Right forelimb (tissue), 1 donor: Measurements from ENCODE around the gene BCL2L11.

ENCODE experiments used
- DNase-seq: peaks from one replicate; pipeline ENCODE4 v3.0.0-alpha.2; 2018

BCL2L11 gene

DNA sequence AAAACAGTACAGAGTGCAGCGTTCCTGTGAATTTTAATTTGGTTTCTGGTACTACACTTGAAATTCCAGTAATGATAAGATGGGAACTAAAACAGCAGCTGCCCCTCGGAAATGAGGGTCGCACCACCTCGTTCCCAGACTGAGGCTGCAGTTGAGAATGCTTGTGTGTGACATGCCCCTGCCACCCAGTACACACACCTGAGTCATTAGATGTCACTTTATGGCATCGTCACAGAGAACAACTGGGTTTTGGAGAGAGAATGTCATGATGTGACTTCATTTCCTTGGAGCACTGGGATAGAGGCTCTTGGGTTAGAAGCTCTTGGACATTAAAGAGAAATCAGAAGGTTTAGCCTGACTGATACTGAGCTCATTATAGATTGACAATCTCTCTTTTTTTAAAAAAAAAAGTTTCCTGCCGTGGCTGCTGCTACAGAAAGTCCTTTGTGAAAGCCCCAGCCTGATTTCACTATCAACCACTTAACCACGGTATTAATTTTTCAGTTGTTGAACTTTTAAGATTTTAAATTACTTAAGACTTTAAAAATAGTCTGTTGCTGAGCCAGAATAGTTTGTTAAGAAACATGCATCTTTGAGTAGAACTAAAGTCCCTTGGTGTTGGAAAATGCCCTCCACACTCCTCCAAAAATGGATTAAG, 24.5 kb downstream of the BCL2L11 start:
- no peak for DNase-seq

DNA sequence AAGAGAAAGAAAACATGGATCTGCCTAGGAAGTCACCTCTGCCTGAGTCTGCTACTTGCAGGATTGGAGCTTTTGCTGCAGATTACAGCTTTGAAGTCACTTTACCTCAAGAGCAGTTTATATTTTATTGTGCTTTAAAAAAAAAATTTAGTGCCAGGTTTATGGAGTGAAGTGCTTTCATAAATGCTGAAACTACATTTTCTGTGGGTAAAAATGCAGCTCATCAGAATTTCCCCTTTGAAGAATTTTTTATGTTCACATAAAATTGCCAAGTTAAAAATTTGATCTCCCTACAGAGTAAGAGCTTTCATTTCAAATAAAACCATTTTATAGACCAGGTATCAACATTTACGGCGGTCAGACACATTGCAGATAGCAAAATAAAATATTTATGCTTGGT, 25.2 kb downstream of the BCL2L11 start:
- no peak for DNase-seq

DNA sequence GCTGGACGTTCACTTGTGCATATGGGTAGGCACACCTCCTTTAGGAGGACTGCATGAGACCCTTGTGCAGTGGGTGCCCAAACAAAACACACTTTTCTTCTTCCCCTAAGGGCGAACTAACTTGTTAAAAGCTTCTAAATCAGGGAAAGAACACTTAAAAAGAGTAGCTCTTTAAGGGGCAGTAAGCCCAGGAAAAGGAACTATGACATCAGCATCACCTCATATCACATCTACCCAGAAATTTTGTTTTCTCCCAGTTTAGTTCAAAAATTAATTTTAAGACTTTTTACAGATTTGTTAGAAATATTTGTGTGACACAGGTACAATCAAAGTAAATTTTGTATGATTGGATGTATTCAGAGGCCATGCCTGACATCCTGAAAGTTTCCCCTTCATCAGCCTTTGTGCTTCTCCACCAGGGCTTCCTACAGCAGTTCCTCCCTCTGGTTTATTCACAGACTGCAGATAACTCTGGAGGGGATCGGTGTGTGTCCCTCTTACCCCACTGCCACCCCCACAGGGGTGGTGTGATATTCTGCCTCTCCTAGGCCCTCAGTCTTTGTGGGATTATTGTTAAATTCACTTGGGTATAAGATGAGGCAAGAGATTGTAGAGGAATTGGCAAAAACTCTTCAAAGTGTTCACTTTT, 27.6 kb downstream of the BCL2L11 start:
- no peak for DNase-seq

DNA sequence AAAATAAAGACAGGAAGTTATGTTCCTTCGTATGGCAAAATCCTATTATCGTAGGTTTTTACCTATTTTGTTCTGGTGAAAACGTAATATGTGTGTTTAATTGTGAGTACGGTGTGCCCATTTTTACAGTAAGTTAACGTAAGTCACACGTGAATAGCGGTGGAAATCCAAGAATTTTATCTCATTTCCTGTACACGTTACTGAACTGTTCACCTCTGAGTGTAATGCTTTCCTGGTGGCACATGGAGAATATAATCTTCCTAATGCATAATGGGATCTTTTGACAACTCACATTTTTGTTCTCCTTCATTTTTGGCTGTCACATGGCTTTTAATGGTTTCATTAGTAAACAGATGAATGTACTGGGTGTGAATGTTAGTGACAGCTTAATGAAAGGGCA, 28.2 kb downstream of the BCL2L11 start:
- DNase-seq = no peak

DNA sequence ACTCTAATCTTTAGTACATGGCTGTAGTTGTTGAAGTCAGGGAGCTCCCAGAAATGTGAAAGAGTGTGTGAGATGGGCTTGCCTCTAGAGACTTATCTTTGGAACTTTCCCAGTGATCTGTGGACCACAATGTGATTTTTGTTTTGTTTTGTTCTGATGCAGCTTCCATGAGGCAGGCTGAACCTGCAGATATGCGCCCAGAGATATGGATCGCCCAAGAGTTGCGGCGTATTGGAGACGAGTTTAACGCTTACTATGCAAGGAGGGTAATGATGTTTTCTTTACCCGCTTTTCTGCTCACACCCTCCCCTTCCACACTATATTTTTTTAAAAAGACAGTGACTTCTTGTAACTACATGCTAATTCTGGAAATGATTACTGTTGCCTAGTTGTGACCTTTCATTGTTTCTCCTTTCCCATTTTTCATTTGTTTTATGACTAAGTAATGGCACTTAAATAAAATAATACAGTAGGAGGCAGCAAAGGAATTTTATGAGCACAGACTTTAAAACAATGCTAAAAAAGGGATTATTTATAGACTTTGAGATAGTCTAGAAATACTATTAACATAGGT, 29.3 kb downstream of the BCL2L11 start:
- no peak for DNase-seq

DNA sequence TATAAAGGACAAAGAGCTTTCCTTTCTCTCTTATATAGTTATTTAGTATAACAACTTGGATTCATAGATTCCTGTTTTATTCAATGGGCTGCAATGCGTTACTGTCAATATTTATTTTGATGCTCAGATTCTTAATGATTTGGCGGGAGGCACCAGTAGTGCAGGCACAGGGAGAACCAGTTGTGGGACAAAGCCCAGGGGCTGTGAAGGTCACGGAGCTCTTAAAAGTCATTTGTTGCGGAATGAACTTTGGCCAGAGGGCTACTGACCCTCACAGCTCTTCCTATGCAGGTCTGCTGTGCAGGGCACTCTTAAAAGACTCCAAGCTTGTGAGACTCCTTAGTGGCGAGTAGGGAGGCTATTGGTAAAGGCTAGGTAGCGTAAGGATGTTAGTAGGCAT, 34.0 kb downstream of the BCL2L11 start:
- no peak for DNase-seq

DNA sequence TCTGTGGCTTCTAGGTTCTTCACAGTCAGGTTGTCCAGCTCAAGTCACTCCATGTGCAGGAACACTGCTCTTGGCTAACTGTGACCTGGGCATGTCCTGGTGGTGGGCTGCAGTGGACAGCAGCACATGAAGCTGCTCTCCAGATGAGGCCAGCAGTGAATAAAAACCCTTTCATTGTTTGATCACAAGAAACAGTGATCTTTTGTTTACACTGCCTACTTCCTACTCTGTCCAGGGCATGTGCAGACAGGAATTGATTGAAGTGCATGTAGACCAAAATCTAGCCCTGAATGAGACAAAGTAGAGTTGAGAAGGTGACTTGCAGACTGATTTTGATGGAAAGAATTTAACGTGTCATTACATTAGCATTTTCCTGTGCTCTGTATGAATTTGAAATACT, 34.9 kb downstream of the BCL2L11 start:
- DNase-seq = no peak

DNA sequence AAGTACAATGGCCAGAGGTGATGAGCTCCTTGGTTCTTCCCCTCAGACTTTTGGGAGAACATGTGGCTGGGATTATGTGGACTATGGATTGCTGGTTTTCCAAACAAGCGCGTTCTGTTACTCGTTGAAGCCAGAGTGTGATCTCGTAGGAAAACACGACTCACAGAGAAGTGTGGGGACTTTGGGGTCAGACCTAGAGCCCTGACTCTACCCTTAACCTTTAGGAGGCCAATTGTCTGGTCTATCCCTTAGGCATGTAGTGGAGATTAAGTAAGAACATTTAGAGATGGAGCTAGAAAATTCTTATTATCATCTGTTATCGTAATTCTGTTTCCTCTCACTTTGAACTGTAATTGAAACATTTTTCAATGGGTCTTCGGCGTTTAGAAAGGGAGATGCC, 35.8 kb downstream of the BCL2L11 start:
- DNase-seq = no peak

DNA sequence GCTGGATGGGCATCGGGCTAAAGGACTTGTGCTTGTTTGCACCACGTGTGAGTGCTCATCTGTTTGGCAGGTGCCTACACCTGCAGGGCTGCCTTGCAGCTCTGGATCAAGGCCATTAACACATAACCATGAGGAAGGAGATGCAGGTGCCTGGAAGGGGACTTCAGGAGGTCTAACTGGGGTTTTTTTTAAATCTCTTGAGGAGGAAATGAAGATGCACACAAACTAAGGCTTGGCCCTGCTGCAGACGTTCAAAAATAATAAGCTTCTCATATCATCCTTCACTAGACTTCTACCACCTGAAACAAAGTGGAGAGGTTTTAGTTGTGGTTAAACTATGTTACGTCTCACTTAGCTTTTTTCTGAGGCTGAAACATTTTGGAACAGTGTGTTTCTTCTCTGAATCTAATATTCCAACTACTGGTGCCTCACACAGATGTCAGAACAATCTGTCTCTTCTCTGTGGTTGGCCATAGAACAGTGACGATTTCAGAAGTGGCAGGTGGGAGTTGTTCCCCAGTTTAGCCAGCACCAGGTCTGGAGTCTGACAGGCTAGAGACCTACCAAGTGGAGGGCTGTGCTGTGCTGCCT, 36.5 kb downstream of the BCL2L11 start:
- DNase-seq = no peak

DNA sequence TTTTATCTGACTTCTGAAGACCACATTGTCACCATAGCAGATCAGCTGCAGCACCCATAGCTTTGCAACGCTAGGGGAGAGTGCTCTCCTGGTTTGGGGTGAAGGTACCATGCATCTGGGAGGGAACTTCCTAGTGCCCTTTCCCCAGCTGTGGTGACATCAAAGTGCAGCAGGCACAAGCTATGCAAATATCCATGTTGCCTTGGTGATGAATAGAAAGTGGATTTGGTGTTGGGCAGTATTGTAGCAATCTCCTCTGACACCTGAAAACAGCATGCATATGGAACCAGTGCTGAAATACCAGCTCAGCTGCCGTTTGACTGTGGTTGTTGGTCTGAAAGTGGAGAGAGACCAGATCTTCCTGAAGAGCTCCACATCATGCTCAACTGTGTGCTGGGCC, 37.1 kb downstream of the BCL2L11 start:
- no peak for DNase-seq

DNA sequence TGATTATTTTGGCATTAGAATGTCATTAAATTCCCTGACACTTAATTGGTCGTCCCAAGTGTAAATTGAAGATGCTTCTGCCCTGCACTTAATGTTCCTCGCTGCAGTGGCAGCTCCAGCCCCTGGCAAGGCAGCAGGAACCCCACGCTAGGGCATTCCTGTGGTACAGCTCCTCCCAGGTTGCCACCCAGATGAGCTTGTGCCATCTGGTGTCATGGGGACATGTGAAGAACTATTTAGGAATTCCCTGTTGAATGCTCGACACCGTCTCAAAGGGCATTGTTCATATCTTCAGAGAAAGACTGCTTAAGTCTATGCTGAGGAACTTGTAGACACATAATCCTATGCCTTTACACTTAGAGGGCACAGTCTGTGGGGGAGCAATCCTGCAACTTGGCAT, 38.9 kb downstream of the BCL2L11 start:
- no peak for DNase-seq

DNA sequence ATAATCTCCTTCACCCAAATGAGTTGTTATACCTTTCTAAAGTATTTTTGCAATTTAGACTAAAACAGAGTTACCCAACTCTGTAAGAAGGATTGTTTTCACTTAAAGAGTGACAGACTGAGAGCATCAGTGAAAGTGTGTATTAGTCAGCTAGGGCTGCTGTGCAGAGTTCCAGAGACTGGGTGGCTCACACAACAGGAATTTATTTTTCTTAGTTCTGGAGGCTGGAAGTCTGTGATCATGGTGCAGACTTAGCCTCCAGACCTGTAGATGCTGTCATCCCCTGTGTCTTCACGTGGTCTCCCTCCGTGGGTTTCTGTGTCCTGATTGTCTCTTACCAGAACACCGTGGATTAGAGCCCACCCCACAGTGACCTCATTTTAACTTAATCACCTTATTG, 40.0 kb downstream of the BCL2L11 start:
- no peak for DNase-seq

DNA sequence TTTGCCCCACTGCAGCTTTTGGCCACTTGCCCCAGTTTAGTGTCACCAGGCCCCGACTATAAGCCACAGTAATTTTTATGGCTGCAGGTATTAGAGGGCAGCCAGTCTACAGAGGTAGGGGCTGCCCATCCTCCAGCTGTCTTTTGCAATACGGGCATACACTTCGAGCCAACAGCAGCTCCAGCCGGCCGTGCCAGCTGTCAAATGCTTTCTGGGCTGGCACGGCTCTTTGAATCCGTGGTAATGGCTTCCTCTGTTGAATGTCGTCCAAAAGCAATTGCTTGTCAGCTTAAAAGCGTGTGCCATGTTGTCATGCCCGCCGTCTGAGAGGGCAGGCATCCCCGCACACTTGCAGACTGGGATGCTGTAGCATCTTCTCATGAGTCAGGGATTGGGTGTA, 41.3 kb downstream of the BCL2L11 start:
- DNase-seq = no peak

DNA sequence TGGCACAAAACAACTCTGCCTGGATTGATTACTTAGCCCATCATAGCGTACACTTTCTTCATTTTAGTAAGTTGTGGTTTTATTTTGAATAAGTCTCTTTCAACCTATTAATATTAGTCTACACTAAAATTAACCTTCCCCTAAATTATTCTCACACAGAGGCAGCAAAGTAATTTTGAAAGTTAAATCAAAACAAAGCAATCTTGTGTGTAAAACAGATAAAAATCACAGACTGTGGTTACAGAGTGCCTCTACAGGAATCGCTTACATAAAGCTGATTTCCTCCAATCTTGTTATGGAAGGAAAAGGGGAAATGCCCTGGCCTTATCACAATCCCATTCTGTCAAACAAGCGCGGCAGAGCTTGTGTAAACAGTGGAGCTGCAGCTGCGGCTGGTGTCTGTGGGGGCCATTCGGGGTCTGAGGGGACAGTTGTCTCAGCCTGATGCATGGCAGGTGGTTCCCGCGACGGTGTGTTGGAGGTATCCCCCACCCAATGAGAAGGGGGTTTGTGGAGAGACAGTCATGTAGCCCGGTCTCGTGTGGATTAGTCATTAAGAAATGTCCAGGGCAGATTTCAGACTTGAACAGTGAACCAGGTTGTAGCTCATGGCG, 42.1 kb downstream of the BCL2L11 start:
- no peak for DNase-seq

DNA sequence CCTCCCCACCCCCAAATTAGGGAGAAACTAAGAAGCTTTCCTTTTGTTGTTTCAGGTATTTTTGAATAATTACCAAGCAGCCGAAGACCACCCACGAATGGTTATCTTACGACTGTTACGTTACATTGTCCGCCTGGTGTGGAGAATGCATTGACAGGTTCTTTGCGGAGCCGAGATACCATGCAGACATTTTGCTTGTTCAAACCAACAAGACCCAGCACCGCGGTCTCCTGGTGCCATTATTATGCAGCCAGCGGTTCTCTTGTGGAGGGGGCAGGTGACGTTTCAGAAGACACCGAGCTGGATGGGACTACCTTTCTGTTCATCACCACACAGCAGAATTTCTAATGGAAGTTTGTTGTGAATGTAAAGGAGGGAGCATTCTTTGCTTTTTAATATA, 43.4 kb downstream of the BCL2L11 start:
- DNase-seq = no peak

DNA sequence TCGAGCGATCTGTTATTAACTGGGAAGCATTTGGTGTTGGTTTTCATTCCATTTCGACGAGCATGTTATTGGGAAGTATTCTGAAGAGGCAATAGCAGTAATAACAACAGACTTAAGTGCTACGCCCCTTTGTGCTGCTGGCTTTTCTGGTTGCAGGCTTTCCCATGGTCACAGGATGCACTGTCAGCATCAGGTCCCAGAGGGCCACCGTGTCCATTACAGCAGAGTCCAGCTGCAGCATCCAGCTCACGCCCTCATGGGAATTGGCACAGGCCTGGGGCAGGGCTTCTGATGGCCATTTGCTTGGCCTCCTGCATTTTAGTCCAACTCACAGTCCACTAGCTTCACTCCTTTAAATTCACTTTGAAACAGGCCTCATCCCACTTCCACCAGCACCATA, 44.4 kb downstream of the BCL2L11 start:
- DNase-seq = no peak

DNA sequence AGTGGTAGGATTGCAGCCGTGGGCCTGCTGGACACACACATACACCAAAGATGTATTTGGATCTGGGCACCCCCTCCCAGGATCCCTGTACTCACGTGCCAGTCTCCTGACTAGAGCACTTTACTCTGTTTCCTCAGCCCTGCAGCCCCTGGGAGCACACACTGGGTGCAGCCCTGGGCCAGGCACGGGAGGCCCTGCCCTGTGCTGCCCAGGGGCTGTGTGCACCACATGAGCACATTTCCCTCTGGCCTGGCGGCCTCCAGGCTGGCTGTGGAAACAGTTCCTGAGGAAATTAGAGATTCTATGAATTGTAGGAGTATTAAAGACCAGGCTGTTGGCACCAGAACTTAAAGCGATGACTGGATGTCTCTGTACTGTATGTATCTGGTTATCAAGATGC, 45.4 kb downstream of the BCL2L11 start:
- DNase-seq = no peak

DNA sequence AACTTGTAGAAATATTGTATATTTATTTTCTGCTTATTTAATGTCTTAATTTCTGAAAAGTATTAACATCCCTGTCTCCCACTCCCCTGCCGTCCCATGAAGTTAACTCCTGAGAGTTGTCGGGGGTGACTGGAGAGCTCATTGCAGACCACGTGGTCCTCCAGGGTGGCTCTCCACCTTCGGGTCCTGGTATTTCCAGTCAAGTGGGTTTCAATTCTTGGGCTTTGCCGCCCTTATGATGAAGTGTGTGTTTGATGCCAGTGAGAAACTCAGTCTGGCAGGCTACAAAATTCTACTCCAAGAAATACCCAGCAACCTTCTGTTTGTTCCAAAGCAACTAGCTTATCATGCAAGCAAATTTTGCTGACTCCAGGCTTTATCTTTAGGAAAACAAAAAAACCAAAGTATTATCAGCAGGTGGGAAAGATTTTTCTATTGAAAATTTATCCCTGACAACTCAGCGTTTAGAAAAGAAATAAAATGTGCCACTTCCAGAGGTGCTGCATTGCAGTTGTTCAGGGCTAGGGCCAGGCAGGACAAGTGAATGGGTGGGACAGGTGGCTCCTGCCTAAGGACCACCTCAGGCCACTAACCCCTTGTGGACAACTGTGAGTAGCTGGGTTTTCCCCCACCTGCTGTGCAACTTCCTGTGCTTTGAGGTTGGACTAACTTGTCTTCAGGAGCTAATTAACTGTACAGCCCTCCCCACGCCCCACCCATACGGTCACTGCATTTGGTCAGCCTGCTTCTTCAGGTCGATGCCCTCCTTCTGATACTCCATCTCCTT, 46.6 kb downstream of the BCL2L11 start:
- no peak for DNase-seq

DNA sequence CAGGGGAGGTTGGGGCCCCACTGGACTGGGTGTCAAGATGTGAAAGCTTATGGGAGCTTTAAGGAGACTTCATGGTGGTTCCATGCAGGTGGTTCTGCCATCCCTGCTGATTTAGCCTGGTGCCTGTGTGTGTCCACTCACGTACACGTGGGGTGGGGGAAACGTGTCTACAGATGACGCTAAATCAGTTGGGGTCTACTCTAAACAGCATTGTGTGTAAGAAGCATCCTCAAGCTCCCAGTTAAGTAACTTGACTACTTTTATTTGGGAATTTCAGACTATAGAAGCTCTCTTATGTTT, 47.1 kb downstream of the BCL2L11 start:
- DNase-seq = no peak

DNA sequence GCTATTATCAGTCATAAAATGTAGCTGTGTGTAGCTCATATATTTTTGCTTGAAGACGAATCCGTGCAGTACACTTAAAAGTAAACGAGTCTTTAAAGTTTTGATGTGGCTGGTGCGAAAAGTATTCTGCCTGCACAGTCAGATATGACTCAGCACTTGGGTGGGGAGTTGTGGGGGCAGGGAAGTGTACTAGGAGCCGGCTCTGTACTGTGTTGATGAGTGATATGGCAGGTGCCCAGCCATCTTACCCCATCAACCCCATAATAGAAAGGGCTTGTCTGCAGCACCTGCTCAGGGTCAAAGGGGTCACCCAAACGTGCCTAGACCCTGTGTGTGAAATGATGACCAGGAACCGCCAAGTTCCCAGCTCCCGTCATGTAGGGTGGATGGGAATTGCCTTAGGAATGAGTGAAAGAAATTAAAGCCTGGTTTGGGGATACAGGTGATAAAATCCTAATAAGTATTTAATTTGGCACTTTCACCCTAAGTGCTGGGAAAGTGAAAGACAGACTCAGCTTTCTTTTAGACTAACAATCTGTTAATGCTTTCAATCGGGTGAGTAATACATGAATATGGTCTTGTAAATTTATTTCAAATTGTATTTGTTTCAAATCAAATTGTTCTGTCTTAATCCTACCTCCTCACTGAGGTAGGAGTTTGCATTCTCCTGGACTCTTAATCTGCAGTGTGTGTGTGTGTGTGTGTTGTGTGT, 48.0 kb downstream of the BCL2L11 start:
- DNase-seq = no peak

DNA sequence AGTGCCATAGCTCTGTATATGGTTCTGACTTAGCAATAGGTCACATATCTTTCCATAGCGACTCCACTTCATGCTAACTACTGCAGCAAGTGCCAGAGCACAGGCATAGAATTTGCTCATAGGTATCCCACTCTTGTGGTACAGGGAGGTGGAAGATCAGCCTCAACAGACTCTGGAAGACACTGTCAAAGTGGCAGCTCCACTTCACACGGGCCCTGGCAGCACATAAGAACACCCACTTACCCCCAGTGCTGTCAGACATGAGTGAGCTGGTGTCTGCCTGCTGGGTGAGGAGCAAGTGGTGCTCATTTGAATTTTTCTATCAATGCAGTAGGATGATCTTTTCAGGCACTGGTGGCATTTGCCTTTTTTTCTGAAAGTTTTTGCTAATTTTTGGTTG, 48.6 kb downstream of the BCL2L11 start:
- DNase-seq = no peak

DNA sequence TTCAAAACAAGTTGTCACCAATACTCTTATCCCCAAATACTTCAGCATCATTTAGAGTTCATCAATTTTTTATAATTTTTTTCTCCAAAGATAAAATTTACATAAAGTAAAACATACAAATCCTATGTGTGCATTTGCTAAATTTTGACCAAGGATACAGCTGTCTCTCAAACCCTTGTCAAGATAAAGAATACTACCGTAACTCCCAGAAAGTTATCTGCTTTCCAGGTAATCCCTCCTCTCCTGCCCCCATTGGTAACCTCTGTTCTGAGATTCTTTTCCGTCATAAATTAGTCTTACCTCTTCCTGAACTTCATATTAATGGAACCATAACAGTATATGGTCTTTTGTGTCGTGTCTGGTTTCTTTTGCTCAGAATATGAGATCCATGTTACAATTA, 49.2 kb downstream of the BCL2L11 start:
- no peak for DNase-seq
